WTC11 (cell line): ENCODE results near the gene PLEKHO2.

ENCODE experiments used
- CTCF ChIP-seq: fragments of 200-600 bp; IDR thresholded peaks from 2 replicates; pipeline ENCODE4 v1.8.0; 2022; ENCODE audit warnings: antibody characterized with exemption
- E2F4 ChIP-seq: sonication (generic); formaldehyde crosslinking; IDR thresholded peaks from 2 replicates; pipeline ENCODE4 v1.8.1; 2022; ENCODE audit warnings: low read depth, mild to moderate bottlenecking, moderate library complexity, missing genetic modification reagents, borderline replicate concordance
- FOXJ3 ChIP-seq: sonication (generic); formaldehyde crosslinking; IDR thresholded peaks from 2 replicates; pipeline ENCODE4 v1.9.0; 2021; ENCODE audit warnings: missing genetic modification reagents, mild to moderate bottlenecking, borderline replicate concordance
- NR1H2 ChIP-seq: sonication (generic); formaldehyde crosslinking; IDR thresholded peaks from 2 replicates; pipeline ENCODE4 v1.9.0; 2021; ENCODE audit warnings: mild to moderate bottlenecking, moderate library complexity, missing genetic modification reagents

GRCh38 chr15:64800476-64800875 lies 41.2 kb upstream of the PLEKHO2 start:
- no peak for TF ChIP-seq NR1H2 (CRISPR knock-in tag)
- no peak for TF ChIP-seq CTCF
- no peak for TF ChIP-seq FOXJ3 (CRISPR knock-in tag)
- TF ChIP-seq E2F4 (CRISPR knock-in tag): no peak
